Sciatic nerve (tissue), 2 donors: Measurements from ENCODE around the gene WFDC6. TPM values are rescaled to one million over a fixed set of nuclear protein-coding genes. Genes with fewer than 3 reads are reported as not detected.

Source experiments
- ATAC-seq: fragments of 200-7000 bp; cut with Tn5 transposase; one replicate; pipeline ENCODE4 v1.9.1; 2020; ENCODE audit warnings: mild to moderate bottlenecking, moderate library complexity
- DNase-seq: peaks from one replicate; pipeline ENCODE4 v3.0.0-alpha.2; 2020; ENCODE audit warnings: low spot score
- intact Hi-C: fragments of 100-400 bp; cut with DNase I; formaldehyde crosslinking; loops from one replicate; pipeline ENCODE4 v1.14.2; 2022
- total RNA-seq: library from RNA; stranded (reverse); fragmentation: NEBNext Ultra II Directional; extraction: Animal tissue kit (Norgen Biotek cat#: 25700); gene quantifications from one replicate; pipeline ENCODE4 v1.2.1, GENCODE V29; 2021
- donor health status: DM: no; HTN: no; CAD: no.
- donor health status: DM: no; HTN: no; CAD: no.

WFDC6 gene
- total RNA-seq, 1 donor from 2014 or later: not detected

- ATAC-seq (no peak), DNase-seq (no peak)
- intact Hi-C loops: no loop called here
Observed at GRCh38 chr20:45487231-45487635, 52.0 kb downstream of the WFDC6 start.

DNA sequence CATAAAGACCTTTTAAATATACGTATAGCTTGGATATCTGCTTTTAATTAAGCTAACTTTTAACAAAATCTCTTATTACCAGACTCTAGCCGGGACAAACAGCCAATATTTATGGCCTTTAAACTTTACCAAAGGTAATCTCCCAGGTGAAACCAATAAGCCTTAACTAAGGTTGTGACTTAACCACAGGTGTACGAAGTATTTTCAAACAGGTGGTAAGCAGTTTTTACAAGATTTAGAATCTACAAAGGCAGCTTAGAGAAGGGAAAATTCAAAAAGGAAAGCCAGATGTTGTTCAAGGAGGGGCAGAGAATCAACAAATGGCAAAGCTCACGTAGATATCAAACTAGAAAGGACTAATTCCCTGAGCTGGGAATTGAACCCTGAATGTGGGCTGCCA lies 53.9 kb downstream of the WFDC6 start:
- ATAC-seq: no peak
- DNase-seq: no peak
- intact Hi-C loops: no loop called here

- intact Hi-C loops: no loop called here
- ATAC-seq (no peak), DNase-seq (no peak)
Observed at GRCh38 chr20:45484676-45485075, 54.6 kb downstream of the WFDC6 start.

Other genes starting within 250 kb of the WFDC6 start
- not detected for gene RBPJL, start 232.6 kb downstream of the WFDC6 start, total RNA-seq
- gene MATN4, start 231.2 kb downstream of the WFDC6 start, total RNA-seq: 0.22 TPM
- 77.7 TPM for gene SDC4, start 191.1 kb downstream of the WFDC6 start, total RNA-seq
- 24.0 TPM for gene SYS1, start 176.3 kb downstream of the WFDC6 start, total RNA-seq
- gene TP53TG5, start 161.2 kb downstream of the WFDC6 start, total RNA-seq: not detected
- 49.0 TPM for gene DBNDD2, start 131.2 kb downstream of the WFDC6 start, total RNA-seq
- 67.4 TPM for gene PIGT, start 123.3 kb downstream of the WFDC6 start, total RNA-seq
- gene WFDC2, start 69.7 kb downstream of the WFDC6 start, total RNA-seq: 4.1 TPM
- not detected for gene SPINT3, start 23.9 kb downstream of the WFDC6 start, total RNA-seq
- gene EPPIN, start 7.9 kb upstream of the WFDC6 start, total RNA-seq: not detected
- not detected for gene WFDC8, start 39.8 kb upstream of the WFDC6 start, total RNA-seq
- not detected for gene WFDC10A, start 90.3 kb upstream of the WFDC6 start, total RNA-seq
- not detected for gene WFDC9, start 91.8 kb upstream of the WFDC6 start, total RNA-seq
- gene WFDC11, start 130.8 kb upstream of the WFDC6 start, total RNA-seq: not detected
- gene WFDC13, start 162.6 kb upstream of the WFDC6 start, total RNA-seq: not detected
- not detected for gene WFDC10B, start 165.5 kb upstream of the WFDC6 start, total RNA-seq
- gene SPINT4, start 182.9 kb upstream of the WFDC6 start, total RNA-seq: not detected